Thymus (tissue), 11 donors: ENCODE measurements around the gene MANBA. TPM values are rescaled to one million over a fixed set of nuclear protein-coding genes. Genes with fewer than 3 reads are reported as not detected.

Source experiments
- DNase-seq, 9 donors: peaks; one replicate each; pipeline ENCODE4 v3.0.0-alpha.2; 2013; ENCODE audit warnings: low spot score in 9 of 9, low read depth in 6 of 9, missing footprints in 1 of 9
- H3K27ac ChIP-seq, 2 donors: one replicate each; pipeline ENCODE4 v1.5.1; 2013; ENCODE audit warnings: control low read depth in 1 of 2, low read depth in 1 of 2, low read length in 1 of 2, mild to moderate bottlenecking in 1 of 2, moderate library complexity in 1 of 2
- H3K27me3 ChIP-seq, 2 donors: one replicate each; pipeline ENCODE4 v1.5.1; 2013; ENCODE audit warnings: low read length in 1 of 2; ENCODE audit not compliant: control insufficient read depth in 2 of 2, insufficient read depth in 1 of 2
- H3K36me3 ChIP-seq, 2 donors: one replicate each; pipeline ENCODE4 v1.5.1; 2013; ENCODE audit warnings: low read length in 1 of 2, mild to moderate bottlenecking in 1 of 2, moderate library complexity in 1 of 2; ENCODE audit not compliant: control insufficient read depth in 2 of 2, insufficient read depth in 2 of 2
- H3K4me1 ChIP-seq, 2 donors: one replicate each; pipeline ENCODE4 v1.5.1; 2013; ENCODE audit warnings: low read length in 2 of 2; ENCODE audit not compliant: control insufficient read depth in 2 of 2, insufficient read depth in 2 of 2
- H3K4me3 ChIP-seq, 2 donors: one replicate each; pipeline ENCODE4 v1.5.1; 2013; ENCODE audit warnings: low read length in 2 of 2, control low read depth in 1 of 2, mild to moderate bottlenecking in 1 of 2
- H3K9me3 ChIP-seq, 2 donors: one replicate each; pipeline ENCODE4 v1.5.1; 2013; ENCODE audit warnings: low read length in 1 of 2, mild to moderate bottlenecking in 1 of 2; ENCODE audit not compliant: control insufficient read depth in 2 of 2, insufficient read depth in 1 of 2
- WGBS: extraction: QIAGEN DNeasy Blood & Tissue Kit; methylation state at CpG from one replicate; pipeline ENCODE4 v1.1.7; 2013; 5-methylcytosine and 5-hydroxymethylcytosine counted together
- polyA plus RNA-seq: library from polyadenylated mRNA; stranded (reverse); fragments of 200-250 nt; gene quantifications from one replicate; pipeline ENCODE4 v1.2.3, GENCODE V29; 2013
- total RNA-seq: library from RNA; stranded (reverse); fragments of 120-200 nt; gene quantifications from one replicate; pipeline ENCODE4 v1.2.4, GENCODE V29; 2013
- donor health status: healthy.

The MANBA gene
- total and polyA plus RNA-seq, 2 donors = 19.0 to 19.7 TPM

- no peaks in the 10 kb centered on the region for H3K9me3 ChIP-seq
- DNase-seq = no peak
- H3K4me1 ChIP-seq = no peaks in the 10 kb centered on the region
- H3K4me3 ChIP-seq = no peak overlapping the region
- H3K27ac ChIP-seq = no peak overlapping the region
- 85% methylated on average over 7 of the region's 7 CpGs for WGBS
- peaks cover 0 to 44% of the 10 kb centered on the region in 2 donors for H3K36me3 ChIP-seq
- no peaks in the 10 kb centered on the region for H3K27me3 ChIP-seq
Observed at GRCh38 chr4:102791318-102791835, 30.6 kb upstream of the MANBA start.

GRCh38 chr4:102789317-102789717 lies 28.5 kb upstream of the MANBA start:
- no peak overlapping the region for H3K4me3 ChIP-seq
- no peaks in the 10 kb centered on the region for H3K9me3 ChIP-seq
- no peak for DNase-seq
- WGBS = 82% methylated on average over 3 of the region's 3 CpGs
- peaks cover 0 to 23% of the 10 kb centered on the region in 2 donors for H3K36me3 ChIP-seq
- H3K27me3 ChIP-seq = no peaks in the 10 kb centered on the region
- no peak overlapping the region for H3K27ac ChIP-seq
- H3K4me1 ChIP-seq = no peaks in the 10 kb centered on the region

- no peaks in the 10 kb centered on the region for H3K9me3 ChIP-seq
- no peak for DNase-seq
- no peaks in the 10 kb centered on the region for H3K4me1 ChIP-seq
- no peak overlapping the region for H3K4me3 ChIP-seq
- H3K27ac ChIP-seq = no peak overlapping the region
- peaks cover 0 to 15% of the 10 kb centered on the region in 2 donors for H3K36me3 ChIP-seq
- WGBS = over 99% methylated on average over 3 of the region's 3 CpGs
- no peaks in the 10 kb centered on the region for H3K27me3 ChIP-seq
Observed at GRCh38 chr4:102787944-102788343, 27.2 kb upstream of the MANBA start.

- DNase-seq = no peak
- H3K9me3 ChIP-seq = no peaks in the 10 kb centered on the region
- no peaks in the 10 kb centered on the region for H3K4me1 ChIP-seq
- 98% methylated on average over 7 of the region's 7 CpGs for WGBS
- H3K27ac ChIP-seq = no peak overlapping the region
- peaks cover 0 to 10% of the 10 kb centered on the region in 2 donors for H3K36me3 ChIP-seq
- H3K4me3 ChIP-seq = no peak overlapping the region
- no peaks in the 10 kb centered on the region for H3K27me3 ChIP-seq
Observed at GRCh38 chr4:102787096-102787881, 26.5 kb upstream of the MANBA start.

GRCh38 chr4:102786279-102786678 lies 25.5 kb upstream of the MANBA start:
- 87% methylated on average over 1 of the region's 1 CpG for WGBS
- DNase-seq = no peak
- peaks cover 0 to under 1% of the 10 kb centered on the region in 2 donors for H3K36me3 ChIP-seq
- no peaks in the 10 kb centered on the region for H3K27me3 ChIP-seq
- no peak overlapping the region for H3K27ac ChIP-seq
- no peaks in the 10 kb centered on the region for H3K4me1 ChIP-seq
- H3K9me3 ChIP-seq = no peaks in the 10 kb centered on the region
- no peak overlapping the region for H3K4me3 ChIP-seq

- WGBS = 99% methylated on average over 2 of the region's 2 CpGs
- no peak for DNase-seq
- Histone ChIP-seq H3K4me3 (no peak overlapping the region), H3K9me3 (peaks cover 0 to 5% of the 10 kb centered on the region in 2 donors), H3K36me3 (no peaks in the 10 kb centered on the region), H3K4me1 (no peaks in the 10 kb centered on the region), H3K27ac (no peak overlapping the region), H3K27me3 (no peaks in the 10 kb centered on the region)
Observed at GRCh38 chr4:102783006-102783405, 22.2 kb upstream of the MANBA start.

- no peak overlapping the region for H3K27ac ChIP-seq
- no peaks in the 10 kb centered on the region for H3K27me3 ChIP-seq
- 96% methylated on average over 1 of the region's 1 CpG for WGBS
- no peaks in the 10 kb centered on the region for H3K36me3 ChIP-seq
- H3K4me1 ChIP-seq = no peaks in the 10 kb centered on the region
- no peak for DNase-seq
- H3K4me3 ChIP-seq = no peak overlapping the region
- peaks cover 0 to 5% of the 10 kb centered on the region in 2 donors for H3K9me3 ChIP-seq
Observed at GRCh38 chr4:102781570-102781969, 20.8 kb upstream of the MANBA start.

- WGBS = 96% methylated on average over 5 of the region's 5 CpGs
- Histone ChIP-seq H3K27me3 (no peaks in the 10 kb centered on the region), H3K27ac (no peak overlapping the region), H3K4me3 (no peak overlapping the region), H3K36me3 (no peaks in the 10 kb centered on the region), H3K9me3 (peaks cover 0 to 5% of the 10 kb centered on the region in 2 donors), H3K4me1 (no peaks in the 10 kb centered on the region)
- no peak for DNase-seq
Observed at GRCh38 chr4:102780476-102781144, 19.8 kb upstream of the MANBA start.

GRCh38 chr4:102779204-102779603 lies 18.4 kb upstream of the MANBA start:
- WGBS = 62% methylated on average over 4 of the region's 4 CpGs
- Histone ChIP-seq H3K27ac (no peak overlapping the region), H3K4me3 (no peak overlapping the region), H3K27me3 (no peaks in the 10 kb centered on the region), H3K9me3 (peaks cover 0 to 5% of the 10 kb centered on the region in 2 donors), H3K4me1 (no peaks in the 10 kb centered on the region), H3K36me3 (no peaks in the 10 kb centered on the region)
- no peak for DNase-seq
